Bronchial epithelial cell (primary cell): ENCODE results near the gene THSD4. TPM values are rescaled to one million over a fixed set of nuclear protein-coding genes. Genes with fewer than 3 reads are reported as not detected.
A peak's percentile ranks its signal among the peaks of the same experiment; 100 is the strongest.

Experiments used
- DNase-seq: peaks from one replicate; pipeline ENCODE4 v3.0.0-alpha.2; 2010; ENCODE audit warnings: low read depth
- FAIRE-seq: peaks from 2 replicates; lab custom pipeline; 2011; peaks lifted over from hg19 to GRCh38; lab: Jason Lieb, UNC
- H3K27me3 ChIP-seq: 2 replicates; pipeline ENCODE4 v1.5.1; 2011; ENCODE audit warnings: low read length; ENCODE audit not compliant: control insufficient read depth, insufficient read depth
- H3K36me3 ChIP-seq: 2 replicates; pipeline ENCODE4 v1.5.1; 2011; ENCODE audit warnings: low read length; ENCODE audit not compliant: control insufficient read depth, insufficient read depth
- H3K4me3 ChIP-seq: 2 replicates; pipeline ENCODE4 v1.5.1; 2011; ENCODE audit warnings: mild to moderate bottlenecking, low read depth, low read length, control low read depth
- total RNA-seq: library from RNA; depleted of rRNA; stranded (reverse); fragments of >200 nt; gene quantifications from 2 replicates; pipeline ENCODE4 v1.2.1, GENCODE V29; 2014
- TF ChIP-seq, protein P1 (sequence below): IDR thresholded peaks from 2 replicates; pipeline ENCODE4 v1.5.1; 2011; ENCODE audit warnings: mild to moderate bottlenecking, moderate library complexity, low read length, control low read depth, inconsistent platforms; ENCODE audit not compliant: insufficient read depth, severe bottlenecking

THSD4 gene
- total RNA-seq, 1 donor from 2014 or later: 14.5 TPM

GRCh38 chr15:71131601-71132362 is 16.5 kb downstream of the THSD4 start:
- FAIRE-seq (no peak), DNase-seq (peak; percentile 89)
- no peaks in the 10 kb centered on the region for H3K36me3 ChIP-seq
- TF ChIP-seq, protein P1, sequence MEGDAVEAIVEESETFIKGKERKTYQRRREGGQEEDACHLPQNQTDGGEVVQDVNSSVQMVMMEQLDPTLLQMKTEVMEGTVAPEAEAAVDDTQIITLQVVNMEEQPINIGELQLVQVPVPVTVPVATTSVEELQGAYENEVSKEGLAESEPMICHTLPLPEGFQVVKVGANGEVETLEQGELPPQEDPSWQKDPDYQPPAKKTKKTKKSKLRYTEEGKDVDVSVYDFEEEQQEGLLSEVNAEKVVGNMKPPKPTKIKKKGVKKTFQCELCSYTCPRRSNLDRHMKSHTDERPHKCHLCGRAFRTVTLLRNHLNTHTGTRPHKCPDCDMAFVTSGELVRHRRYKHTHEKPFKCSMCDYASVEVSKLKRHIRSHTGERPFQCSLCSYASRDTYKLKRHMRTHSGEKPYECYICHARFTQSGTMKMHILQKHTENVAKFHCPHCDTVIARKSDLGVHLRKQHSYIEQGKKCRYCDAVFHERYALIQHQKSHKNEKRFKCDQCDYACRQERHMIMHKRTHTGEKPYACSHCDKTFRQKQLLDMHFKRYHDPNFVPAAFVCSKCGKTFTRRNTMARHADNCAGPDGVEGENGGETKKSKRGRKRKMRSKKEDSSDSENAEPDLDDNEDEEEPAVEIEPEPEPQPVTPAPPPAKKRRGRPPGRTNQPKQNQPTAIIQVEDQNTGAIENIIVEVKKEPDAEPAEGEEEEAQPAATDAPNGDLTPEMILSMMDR: no peak
- H3K4me3 ChIP-seq: no peak overlapping the region
- H3K27me3 ChIP-seq: no peaks in the 10 kb centered on the region

- no peaks in the 10 kb centered on the region for H3K27me3 ChIP-seq
- DNase-seq (peak; percentile 76), FAIRE-seq (no peak)
- H3K36me3 ChIP-seq: no peaks in the 10 kb centered on the region
- H3K4me3 ChIP-seq: no peak overlapping the region
- TF ChIP-seq, protein P1: no peak
Measured at GRCh38 chr15:71133747-71134472, 18.6 kb downstream of the THSD4 start.

DNA sequence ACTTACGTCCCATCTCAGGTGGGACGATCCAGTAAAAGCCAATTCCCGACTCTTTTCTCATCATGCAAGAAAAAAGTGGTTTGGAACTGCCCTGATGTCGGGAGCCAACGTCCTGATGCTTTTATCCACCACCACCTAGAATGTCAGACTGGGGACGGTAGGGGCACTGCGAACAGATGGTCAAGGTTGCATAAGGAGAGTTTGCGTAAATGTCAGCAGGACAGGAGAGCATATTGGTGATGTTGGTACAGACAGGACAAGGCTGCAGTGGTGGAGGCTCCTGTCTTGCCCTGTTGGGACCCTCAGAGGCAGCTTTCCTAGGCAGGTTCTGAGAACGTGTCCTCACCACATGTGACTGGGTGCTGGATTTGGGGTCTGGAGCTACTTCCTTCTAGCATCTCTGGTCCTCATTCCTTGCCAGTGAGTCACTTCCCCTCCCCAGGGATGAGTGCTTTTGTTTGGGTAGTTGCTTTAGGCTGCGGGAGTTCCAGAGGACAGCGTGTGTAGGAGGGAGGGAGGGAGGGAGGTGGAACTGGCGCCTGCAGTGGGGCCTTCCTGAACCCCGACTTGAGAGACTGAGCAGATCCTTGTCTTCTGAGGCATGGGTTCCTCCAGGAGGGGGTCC is 21.0 kb downstream of the THSD4 start:
- no peak overlapping the region for H3K4me3 ChIP-seq
- DNase-seq: peak; percentile 81
- H3K36me3 ChIP-seq: no peaks in the 10 kb centered on the region
- no peaks in the 10 kb centered on the region for H3K27me3 ChIP-seq
- TF ChIP-seq, protein P1: no peak
- FAIRE-seq: no peak

DNA sequence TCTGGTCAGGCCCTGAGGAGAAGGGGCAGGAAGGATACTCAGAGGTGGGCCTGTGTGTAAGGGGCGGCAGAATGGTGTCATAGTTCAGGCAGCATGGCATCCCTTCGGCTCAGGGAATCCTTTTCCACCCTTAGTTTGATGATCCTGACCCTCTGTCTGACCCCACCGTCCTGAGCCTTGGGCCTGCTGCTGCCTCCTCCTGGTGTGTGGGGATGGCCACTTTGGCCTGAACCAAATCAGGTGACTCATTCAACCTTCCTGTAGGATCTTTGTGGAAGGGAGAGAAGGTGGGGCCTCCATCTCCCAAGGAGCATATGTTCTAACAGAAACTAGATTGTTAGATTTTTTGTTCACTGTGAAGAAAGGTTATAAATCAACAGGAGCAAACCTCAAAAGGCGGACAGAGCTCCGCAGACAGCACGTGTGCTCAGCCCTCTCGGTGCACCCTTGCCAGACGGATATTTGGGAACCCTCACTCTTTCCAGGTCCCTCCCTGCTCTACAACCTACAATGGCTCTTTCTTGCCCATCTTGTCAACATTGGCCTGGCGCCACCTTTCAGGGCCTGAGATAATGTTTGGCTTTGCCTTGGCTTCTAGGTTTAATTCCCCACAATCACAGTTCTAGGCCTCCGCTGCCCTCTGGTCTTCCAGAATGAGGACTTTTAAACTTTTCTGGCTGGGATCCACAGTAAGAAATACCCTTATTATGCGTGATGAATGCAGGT is 21.7 kb downstream of the THSD4 start:
- Histone ChIP-seq H3K4me3 (no peak overlapping the region), H3K36me3 (no peaks in the 10 kb centered on the region), H3K27me3 (no peaks in the 10 kb centered on the region)
- TF ChIP-seq, protein P1: peak; percentile 6
- FAIRE-seq (no peak), DNase-seq (no peak)

GRCh38 chr15:71138473-71138872 is 23.2 kb downstream of the THSD4 start:
- H3K4me3 ChIP-seq: no peak overlapping the region
- no peak for DNase-seq
- TF ChIP-seq, protein P1: no peak
- no peaks in the 10 kb centered on the region for H3K36me3 ChIP-seq
- no peaks in the 10 kb centered on the region for H3K27me3 ChIP-seq
- FAIRE-seq: no peak
